ENCODE results near the gene TIGD6.
A peak's percentile ranks its signal among the peaks of the same experiment; 100 is the strongest.

TIGD6 gene

DNA sequence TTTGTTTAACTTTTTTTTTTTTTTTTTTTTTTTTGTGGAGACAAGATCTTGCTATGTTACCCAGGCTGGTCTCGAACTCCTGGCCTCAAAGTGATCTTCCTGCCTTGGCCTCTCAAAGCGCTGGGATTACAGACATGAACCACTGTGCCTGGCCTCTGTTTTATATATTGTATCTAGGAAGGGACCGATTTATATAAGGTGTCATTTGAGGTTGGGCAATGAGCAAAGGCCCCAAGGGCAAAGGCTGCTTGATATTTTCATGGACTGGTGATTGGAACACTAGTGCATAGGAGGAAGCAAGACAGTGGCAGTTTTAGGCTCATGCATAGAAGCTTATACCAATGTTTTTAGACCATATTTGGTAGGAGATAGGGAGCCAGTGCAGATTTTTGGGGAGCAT, 36.7 kb downstream of the TIGD6 start:
- Histone ChIP-seq H3K36me3 (ENCODE audit: insufficient read depth, low read depth, low read length) (no peaks in the 10 kb centered on the region), H3K4me1 (ENCODE audit: insufficient read depth, low read length) (peaks cover 9% of the 10 kb centered on the region; the same call in 1 of the 2 replicates), H3K4me3 (ENCODE audit: low read length) (no peak overlapping the region), H3K9me3 (ENCODE audit: insufficient read depth, low read depth, low read length) (no peaks in the 10 kb centered on the region), H3K27ac (ENCODE audit: low read length) (no peak overlapping the region), H3K27me3 (ENCODE audit: insufficient read depth, low read length) (peaks cover 10% of the 10 kb centered on the region), H3K9ac (ENCODE audit: low read depth, low read length) (no peak overlapping the region)

DNA sequence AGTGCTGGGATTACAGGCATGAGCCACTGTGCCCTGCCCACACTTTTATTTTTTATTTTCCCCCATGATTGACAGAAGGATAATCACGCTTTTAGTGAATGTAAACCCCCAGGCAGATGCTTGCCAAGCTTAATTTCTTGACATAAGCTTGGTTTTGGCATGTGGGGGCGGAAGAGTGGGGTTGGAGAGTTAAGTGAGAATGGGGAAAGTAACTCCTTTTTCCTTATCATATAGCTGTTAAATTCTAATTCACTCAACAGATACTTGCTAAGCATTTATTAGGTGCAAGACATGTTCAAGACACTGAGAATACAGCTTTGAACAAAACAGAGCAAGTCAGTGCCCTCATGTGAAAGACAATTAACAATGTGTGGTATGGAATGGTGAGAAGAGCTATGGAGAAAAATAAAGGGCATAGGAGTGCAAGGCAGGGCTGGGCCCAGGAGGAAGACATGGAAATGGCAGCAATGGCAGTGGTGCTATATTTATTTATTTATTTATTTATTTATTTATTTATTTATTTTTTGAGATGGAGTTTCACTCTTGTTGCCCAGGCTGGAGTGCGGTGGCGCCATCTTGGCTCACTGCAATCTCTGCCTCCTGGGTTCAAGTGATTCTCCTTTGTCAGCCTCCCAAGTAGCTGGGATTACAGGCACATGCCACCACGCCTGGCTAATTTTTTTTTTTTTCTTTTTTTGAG, 37.7 kb downstream of the TIGD6 start:
- Histone ChIP-seq H3K9me3 (ENCODE audit: insufficient read depth, low read depth, low read length) (no peaks in the 10 kb centered on the region), H3K27ac (ENCODE audit: low read length) (no peak overlapping the region), H3K36me3 (ENCODE audit: insufficient read depth, low read depth, low read length) (no peaks in the 10 kb centered on the region), H3K4me3 (ENCODE audit: low read length) (no peak overlapping the region), H3K27me3 (ENCODE audit: insufficient read depth, low read length) (peaks cover 10% of the 10 kb centered on the region), H3K9ac (ENCODE audit: low read depth, low read length) (no peak overlapping the region), H3K4me1 (ENCODE audit: insufficient read depth, low read length) (peaks cover 9% of the 10 kb centered on the region; the same call in 1 of the 2 replicates)

DNA sequence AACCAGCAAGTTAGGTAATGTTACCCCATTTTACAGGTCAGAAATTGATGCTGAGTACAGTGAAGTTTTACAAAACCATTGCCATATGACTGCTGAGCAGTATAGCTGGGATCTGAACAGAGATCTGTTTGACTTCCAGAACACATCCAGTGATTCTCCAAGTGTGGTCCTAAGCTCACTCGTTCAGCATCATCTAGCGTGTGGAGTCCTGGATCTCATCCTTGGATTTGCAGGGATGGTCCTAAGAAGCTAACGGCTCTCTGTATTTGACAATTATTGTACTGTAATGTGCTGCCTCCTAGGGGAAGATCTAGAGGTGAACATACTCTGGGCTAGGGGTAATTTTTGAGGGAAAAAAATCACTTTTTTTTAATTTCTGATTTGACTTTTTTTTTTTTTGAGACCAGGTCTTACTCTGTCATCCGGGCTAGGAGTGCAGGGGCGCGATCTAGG, 38.5 kb downstream of the TIGD6 start:
- Histone ChIP-seq H3K36me3 (ENCODE audit: insufficient read depth, low read depth, low read length) (no peaks in the 10 kb centered on the region), H3K4me1 (ENCODE audit: insufficient read depth, low read length) (peaks cover 9% of the 10 kb centered on the region; the same call in 1 of the 2 replicates), H3K27ac (ENCODE audit: low read length) (no peak overlapping the region), H3K9ac (ENCODE audit: low read depth, low read length) (no peak overlapping the region), H3K4me3 (ENCODE audit: low read length) (peak overlapping the region; percentile 86; the same call in 1 of the 2 replicates), H3K27me3 (ENCODE audit: insufficient read depth, low read length) (peaks cover 10% of the 10 kb centered on the region), H3K9me3 (ENCODE audit: insufficient read depth, low read depth, low read length) (no peaks in the 10 kb centered on the region)

DNA sequence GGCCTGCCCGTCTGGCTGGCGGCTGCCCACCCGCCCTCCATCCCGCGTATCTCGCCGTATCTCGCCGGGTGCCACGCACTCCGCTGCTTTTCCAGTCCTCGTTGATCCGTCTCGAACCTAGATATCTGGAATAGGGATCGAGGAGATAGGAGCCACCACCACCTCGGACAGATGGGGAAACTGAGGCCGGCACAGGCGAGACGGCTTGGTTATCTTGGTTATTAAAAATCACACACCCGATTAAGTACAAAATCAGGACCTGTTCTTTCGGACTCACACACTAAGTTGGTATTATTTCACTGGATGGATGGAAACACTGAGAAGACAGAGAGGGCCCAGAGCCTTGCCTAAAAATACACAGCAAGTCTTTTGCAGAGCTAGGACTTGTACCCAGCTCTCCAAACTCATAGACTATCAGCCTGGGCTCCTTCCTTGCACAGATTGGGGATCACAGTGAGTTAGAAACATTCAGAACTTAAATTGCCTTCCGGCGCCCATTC, 39.2 kb downstream of the TIGD6 start:
- Histone ChIP-seq H3K9me3 (ENCODE audit: insufficient read depth, low read depth, low read length) (no peaks in the 10 kb centered on the region), H3K4me3 (ENCODE audit: low read length) (peak overlapping the region; percentile 86), H3K27ac (ENCODE audit: low read length) (no peak overlapping the region), H3K36me3 (ENCODE audit: insufficient read depth, low read depth, low read length) (no peaks in the 10 kb centered on the region), H3K27me3 (ENCODE audit: insufficient read depth, low read length) (peaks cover 10% of the 10 kb centered on the region), H3K9ac (ENCODE audit: low read depth, low read length) (peak overlapping the region; percentile 66; the same call in 1 of the 2 replicates), H3K4me1 (ENCODE audit: insufficient read depth, low read length) (peaks cover 9% of the 10 kb centered on the region; the same call in 1 of the 2 replicates)

DNA sequence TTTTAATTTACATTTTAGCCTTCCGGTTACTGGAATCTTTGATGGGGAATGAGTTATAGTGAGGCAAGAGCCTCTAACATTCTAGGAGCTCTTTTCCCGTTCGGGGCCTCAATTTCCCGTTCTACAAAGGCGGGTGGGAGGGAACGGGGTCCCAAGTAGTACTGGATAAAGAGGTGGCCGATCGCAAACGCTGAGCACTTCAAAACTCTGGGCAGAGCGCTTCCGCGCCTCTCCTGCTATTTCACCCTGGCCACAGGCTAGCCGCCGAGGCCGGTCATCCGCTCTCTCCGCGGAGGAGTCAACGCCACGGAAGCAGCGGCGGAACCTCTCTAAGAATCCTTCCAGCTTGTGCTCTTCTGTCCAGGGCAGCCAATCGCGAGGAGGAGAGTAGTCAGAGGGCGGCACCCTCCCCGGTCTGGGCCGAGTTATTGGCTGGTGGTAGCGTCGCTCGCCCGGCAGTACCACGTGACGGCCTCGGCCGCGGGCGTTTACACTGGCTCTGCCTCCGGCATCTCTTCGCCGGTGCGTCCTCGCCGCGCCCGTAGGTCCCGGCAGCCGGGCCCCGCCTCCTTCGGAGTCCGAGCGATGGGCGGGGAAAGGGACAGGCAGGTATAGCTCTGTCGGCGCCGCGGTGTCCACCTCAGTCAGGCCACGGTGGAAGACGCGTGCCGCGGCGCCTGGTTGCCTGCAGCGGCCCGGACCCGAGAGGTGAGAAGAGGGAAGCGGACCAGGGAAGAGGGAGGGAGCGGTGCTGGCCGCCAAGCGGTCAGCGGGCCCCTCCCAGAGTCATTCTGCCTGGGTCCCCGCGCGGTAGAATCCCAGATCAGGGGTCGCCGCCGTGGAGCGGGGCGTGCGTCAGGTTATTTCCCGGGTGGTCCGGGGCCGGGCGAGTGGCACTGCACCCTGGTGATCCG, 39.9 kb downstream of the TIGD6 start, which contains the start of gene SLC26A2:
Gene SLC26A2, plus strand, starts transcription at position 487 of the 914 bp plus-strand sequence. CDS start 16,895 bp downstream, outside the sequence.
- Histone ChIP-seq H3K36me3 (ENCODE audit: insufficient read depth, low read depth, low read length) (no peaks in the 10 kb centered on the region), H3K27ac (ENCODE audit: low read length) (no peak within 1 kb of the TSS), H3K27me3 (ENCODE audit: insufficient read depth, low read length) (peaks cover 10% of the 10 kb centered on the region), H3K9me3 (ENCODE audit: insufficient read depth, low read depth, low read length) (no peaks in the 10 kb centered on the region), H3K9ac (ENCODE audit: low read depth, low read length) (peak within 1 kb of the TSS; percentile 89), H3K4me3 (ENCODE audit: low read length) (peak within 1 kb of the TSS; percentile 86), H3K4me1 (ENCODE audit: insufficient read depth, low read length) (peaks cover 9% of the 10 kb centered on the region; the same call in 1 of the 2 replicates)

DNA sequence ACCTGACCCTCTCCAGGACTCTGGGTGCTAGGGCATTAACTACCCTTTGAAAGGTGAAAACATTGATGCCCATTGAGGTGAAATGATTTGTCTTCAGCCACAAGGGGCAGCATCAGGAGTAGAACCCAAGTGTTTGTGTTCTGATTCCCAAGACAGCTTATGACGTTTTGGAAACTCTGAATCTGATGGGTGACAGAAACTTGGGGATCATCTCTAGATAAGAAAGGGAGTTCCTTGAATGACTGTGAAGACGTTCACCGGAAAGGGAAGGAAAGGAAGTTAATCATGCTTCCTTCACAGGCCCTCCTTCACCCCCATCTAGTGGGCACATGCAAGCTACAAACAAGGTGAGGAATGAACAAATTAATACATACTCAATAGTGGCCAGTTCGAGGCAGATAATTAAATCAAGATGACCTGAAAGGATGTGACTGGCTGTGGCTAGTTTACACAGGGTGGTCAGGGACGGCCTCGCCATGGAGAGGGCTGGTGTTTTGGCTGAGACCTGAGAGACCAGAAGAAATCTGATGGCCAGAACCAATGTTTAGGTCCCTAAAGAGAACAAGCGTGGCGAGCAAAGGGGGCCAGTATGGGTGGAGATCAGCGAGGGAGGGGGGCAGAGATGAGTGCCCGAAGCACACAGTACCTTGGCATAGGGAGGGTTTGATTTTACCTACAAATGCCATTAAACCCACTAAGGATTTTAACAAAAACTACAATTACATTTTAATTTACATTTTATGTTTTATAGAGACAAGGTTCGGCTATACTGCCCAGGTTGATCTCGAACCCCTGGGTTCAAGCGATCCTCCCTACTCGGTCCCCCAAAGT, 40.8 kb downstream of the TIGD6 start:
- H3K4me3 ChIP-seq (ENCODE audit: low read length): peak overlapping the region; percentile 86
- H3K36me3 ChIP-seq (ENCODE audit: insufficient read depth, low read depth, low read length): no peaks in the 10 kb centered on the region
- H3K27ac ChIP-seq (ENCODE audit: low read length): no peak overlapping the region
- peaks cover 10% of the 10 kb centered on the region for H3K27me3 ChIP-seq (ENCODE audit: insufficient read depth, low read length)
- peaks cover 9% of the 10 kb centered on the region; the same call in 1 of the 2 replicates for H3K4me1 ChIP-seq (ENCODE audit: insufficient read depth, low read length)
- peak overlapping the region; percentile 89 for H3K9ac ChIP-seq (ENCODE audit: low read depth, low read length)
- no peaks in the 10 kb centered on the region for H3K9me3 ChIP-seq (ENCODE audit: insufficient read depth, low read depth, low read length)

DNA sequence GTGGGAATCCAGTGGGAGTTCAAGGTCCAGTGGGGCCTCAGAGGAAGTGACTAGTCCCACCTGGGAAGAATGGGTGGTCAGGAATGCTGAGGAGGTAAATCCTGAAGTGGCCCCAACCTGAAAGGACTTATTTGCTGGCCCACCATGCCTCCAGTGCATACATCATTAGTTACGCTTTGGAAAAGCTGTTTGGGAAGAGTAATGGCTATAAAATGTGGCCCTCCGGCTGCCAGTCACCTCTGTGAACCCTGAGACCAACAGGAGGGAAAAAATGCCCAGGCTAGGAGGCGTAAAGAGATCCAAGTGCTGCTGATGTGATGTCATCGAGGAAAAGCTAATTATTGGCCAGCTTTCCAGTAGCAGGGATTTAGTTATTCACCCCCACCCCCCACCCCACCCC, 42.6 kb downstream of the TIGD6 start:
- H3K27me3 ChIP-seq (ENCODE audit: insufficient read depth, low read length): peaks cover 10% of the 10 kb centered on the region
- no peak overlapping the region for H3K27ac ChIP-seq (ENCODE audit: low read length)
- peaks cover 9% of the 10 kb centered on the region; the same call in 1 of the 2 replicates for H3K4me1 ChIP-seq (ENCODE audit: insufficient read depth, low read length)
- H3K4me3 ChIP-seq (ENCODE audit: low read length): no peak overlapping the region
- no peaks in the 10 kb centered on the region for H3K36me3 ChIP-seq (ENCODE audit: insufficient read depth, low read depth, low read length)
- no peaks in the 10 kb centered on the region for H3K9me3 ChIP-seq (ENCODE audit: insufficient read depth, low read depth, low read length)
- H3K9ac ChIP-seq (ENCODE audit: low read depth, low read length): no peak overlapping the region

DNA sequence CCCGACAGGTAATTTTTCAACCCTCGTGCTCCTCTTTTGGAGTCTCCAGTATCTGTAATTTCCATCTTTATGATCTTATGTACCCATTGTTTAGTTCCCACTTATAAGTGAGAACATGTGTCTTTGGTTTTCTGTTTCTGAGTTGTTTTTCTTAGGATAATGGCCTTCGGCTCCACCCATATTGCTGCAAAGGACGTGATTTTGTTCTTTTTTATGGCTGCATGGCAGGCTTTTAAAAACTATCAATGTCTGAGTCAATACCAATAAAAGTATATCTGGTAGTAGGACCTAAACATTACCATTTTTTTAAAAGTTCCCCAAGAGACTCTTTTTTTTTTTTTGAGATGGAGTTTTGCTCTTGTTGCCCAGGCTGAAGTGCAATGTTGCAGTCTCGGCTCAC, 43.8 kb downstream of the TIGD6 start:
- no peak overlapping the region for H3K9ac ChIP-seq (ENCODE audit: low read depth, low read length)
- H3K4me3 ChIP-seq (ENCODE audit: low read length): no peak overlapping the region
- peaks cover 6% of the 10 kb centered on the region for H3K27me3 ChIP-seq (ENCODE audit: insufficient read depth, low read length)
- H3K36me3 ChIP-seq (ENCODE audit: insufficient read depth, low read depth, low read length): no peaks in the 10 kb centered on the region
- peaks cover 9% of the 10 kb centered on the region; the same call in 1 of the 2 replicates for H3K4me1 ChIP-seq (ENCODE audit: insufficient read depth, low read length)
- no peak overlapping the region for H3K27ac ChIP-seq (ENCODE audit: low read length)
- H3K9me3 ChIP-seq (ENCODE audit: insufficient read depth, low read depth, low read length): no peaks in the 10 kb centered on the region

DNA sequence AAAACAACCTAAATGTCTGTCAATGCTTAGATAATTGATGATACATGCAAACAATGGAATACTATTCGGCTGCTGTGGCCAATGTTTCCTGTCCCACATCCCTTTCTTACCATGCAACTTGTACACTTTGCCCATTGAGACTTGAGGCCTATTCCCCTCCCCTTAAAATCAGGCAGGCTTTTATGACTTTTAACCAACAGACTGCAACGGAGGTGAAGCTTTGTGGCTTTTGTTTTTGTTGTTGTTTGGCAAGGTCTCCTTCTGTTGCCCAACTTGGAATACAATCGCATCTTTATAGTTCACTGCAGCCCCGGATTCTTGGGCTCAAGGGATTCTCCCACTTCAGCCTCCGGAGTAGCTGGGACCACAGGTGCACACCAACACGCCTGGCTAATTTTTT, 45.7 kb downstream of the TIGD6 start:
- Histone ChIP-seq H3K27ac (ENCODE audit: low read length) (no peak overlapping the region), H3K9me3 (ENCODE audit: insufficient read depth, low read depth, low read length) (no peaks in the 10 kb centered on the region), H3K4me1 (ENCODE audit: insufficient read depth, low read length) (peaks cover 4% of the 10 kb centered on the region; the same call in 1 of the 2 replicates), H3K36me3 (ENCODE audit: insufficient read depth, low read depth, low read length) (no peaks in the 10 kb centered on the region), H3K9ac (ENCODE audit: low read depth, low read length) (no peak overlapping the region), H3K4me3 (ENCODE audit: low read length) (no peak overlapping the region), H3K27me3 (ENCODE audit: insufficient read depth, low read length) (no peaks in the 10 kb centered on the region)

DNA sequence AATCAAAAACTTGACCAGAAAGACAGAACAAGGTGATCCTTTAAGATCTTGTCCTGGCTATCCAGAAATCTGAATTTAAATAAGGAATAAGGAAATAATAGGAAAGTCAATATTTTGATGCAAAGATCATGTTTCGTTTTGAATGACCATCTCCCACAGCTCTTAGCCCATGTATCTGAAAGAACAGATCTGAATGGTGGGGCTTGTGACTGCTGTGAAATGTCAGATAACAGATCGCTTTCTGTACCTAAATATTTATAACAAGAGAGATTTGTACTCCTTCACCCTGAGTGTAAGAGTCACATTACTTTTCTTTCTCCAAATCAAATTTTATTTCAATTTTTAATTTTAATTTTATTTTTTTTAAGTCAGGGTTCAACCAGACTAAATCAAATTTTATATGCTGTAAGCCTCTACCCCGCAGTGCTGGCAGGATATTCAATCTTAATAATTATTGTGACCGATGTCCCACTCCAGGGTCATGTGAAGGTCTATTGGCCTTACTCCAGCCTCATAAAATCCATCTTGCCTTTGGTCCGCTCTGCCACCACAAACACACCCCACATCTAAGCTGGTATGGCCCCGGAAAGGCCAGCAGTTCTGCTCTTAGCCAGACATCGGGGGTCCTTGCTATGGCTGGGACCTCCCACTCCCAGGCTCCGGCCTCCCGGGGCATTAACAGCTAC, 46.9 kb downstream of the TIGD6 start:
- Histone ChIP-seq H3K36me3 (ENCODE audit: insufficient read depth, low read depth, low read length) (no peaks in the 10 kb centered on the region), H3K27me3 (ENCODE audit: insufficient read depth, low read length) (no peaks in the 10 kb centered on the region), H3K4me3 (ENCODE audit: low read length) (no peak overlapping the region), H3K27ac (ENCODE audit: low read length) (no peak overlapping the region), H3K9ac (ENCODE audit: low read depth, low read length) (no peak overlapping the region), H3K4me1 (ENCODE audit: insufficient read depth, low read length) (no peaks in the 10 kb centered on the region), H3K9me3 (ENCODE audit: insufficient read depth, low read depth, low read length) (no peaks in the 10 kb centered on the region)
